DMS53 treated with DMSO at 0.1 percent for 48 hours (cell line): ENCODE measurements around the gene SLC8A1.

Experiments
- DNase-seq: peaks from one replicate; lab custom pipeline; 2025; ENCODE audit not compliant: unreplicated experiment; lab: John Stamatoyannopoulos, UW

Gene SLC8A1

GRCh38 chr2:40164736-40165508 is 287.0 kb downstream of the SLC8A1 start:
- DNase-seq: no peak

- DNase-seq: no peak
Measured at GRCh38 chr2:40161986-40162385, 289.9 kb downstream of the SLC8A1 start.

DNA sequence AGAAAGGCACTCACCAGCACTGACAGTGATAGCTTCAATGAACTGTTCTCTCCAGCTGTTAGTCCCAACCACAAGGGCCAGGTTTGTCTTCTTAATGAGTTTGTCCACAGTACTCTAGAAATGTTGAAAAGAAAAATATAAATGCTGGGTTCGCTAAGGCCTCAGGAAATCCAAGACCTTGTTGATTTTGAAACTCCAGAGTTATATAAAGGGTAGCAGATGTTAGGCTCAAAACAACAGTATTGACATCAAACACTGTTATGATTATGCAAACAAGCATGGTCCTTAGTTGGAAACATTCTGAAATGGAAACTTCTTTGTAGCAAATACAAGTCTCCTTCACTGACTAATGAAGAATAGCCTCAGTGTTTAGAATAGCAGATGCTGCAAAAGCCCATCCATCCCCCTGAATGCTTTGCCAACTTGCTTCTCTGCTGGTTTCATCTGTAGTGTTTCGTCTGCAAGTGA is 291.1 kb downstream of the SLC8A1 start:
- DNase-seq: no peak

- DNase-seq: no peak
Measured at GRCh38 chr2:40159333-40159732, 292.6 kb downstream of the SLC8A1 start.

DNA sequence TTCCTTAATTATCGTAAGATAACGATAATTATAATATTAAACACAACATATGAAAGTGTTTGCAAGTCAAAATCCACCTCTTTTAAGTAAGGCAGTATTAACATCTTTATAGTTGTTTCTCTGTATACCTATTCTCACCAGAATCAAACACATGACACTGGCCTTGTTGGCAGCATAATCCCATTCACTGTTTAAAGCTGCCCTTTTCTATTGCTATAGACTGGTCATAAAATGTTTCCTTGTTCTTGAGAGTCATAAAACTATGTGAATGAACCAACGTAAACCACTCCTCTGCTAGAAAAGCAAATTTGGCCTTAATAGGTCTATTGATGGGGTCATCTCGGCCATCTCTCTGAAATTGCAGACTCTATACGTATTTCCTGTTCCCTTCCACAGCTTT is 293.1 kb downstream of the SLC8A1 start:
- no peak for DNase-seq

- DNase-seq: no peak
Measured at GRCh38 chr2:40155728-40156127, 296.2 kb downstream of the SLC8A1 start.

- no peak for DNase-seq
Measured at GRCh38 chr2:40150266-40150665, 301.6 kb downstream of the SLC8A1 start.

DNA sequence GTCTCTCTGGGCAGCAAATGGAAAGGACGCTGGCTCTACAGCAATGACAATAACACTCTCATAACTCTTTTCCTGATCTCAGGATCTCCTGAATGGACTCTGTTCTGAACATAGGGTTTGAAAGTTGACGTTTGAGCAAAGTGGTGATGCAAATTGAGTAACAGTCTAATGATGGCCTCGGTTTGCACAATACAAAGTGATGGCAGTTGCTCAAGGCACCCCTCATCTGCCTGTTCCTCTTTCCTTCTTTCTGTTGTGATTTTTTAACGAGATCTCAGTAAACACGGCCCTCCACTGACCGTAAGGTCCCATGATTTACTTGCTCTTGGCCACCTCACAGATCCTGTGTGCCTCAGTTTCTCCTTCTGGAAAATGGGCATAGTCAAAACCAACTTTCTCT is 303.6 kb downstream of the SLC8A1 start:
- DNase-seq: no peak

- DNase-seq: no peak
Measured at GRCh38 chr2:40147360-40147759, 304.5 kb downstream of the SLC8A1 start.

- DNase-seq: no peak
Measured at GRCh38 chr2:40144022-40144421, 307.9 kb downstream of the SLC8A1 start.

DNA sequence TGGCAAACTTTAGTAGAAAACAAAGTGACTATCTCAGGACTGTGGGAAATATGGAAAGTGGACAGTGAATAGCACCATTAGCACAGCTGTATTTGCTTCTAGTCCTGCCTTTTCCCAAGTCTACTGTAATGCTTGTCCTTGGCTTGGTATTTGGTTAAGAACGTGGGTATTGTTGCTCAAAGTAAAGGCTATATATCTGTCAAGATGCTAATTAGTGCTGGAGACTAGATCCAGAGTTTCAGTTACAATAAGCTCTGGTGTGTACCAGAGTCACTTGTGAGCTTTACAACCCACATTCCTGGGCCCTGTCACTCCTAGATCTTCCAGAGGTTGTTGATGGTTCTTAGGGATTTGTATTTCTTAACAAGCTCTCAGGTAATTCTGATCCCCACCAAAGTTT is 313.6 kb downstream of the SLC8A1 start:
- DNase-seq: no peak

- DNase-seq: no peak
Measured at GRCh38 chr2:40131081-40131704, 320.7 kb downstream of the SLC8A1 start.

- DNase-seq: no peak
Measured at GRCh38 chr2:40130251-40130994, 321.5 kb downstream of the SLC8A1 start.

- no peak for DNase-seq
Measured at GRCh38 chr2:40129725-40130124, 322.2 kb downstream of the SLC8A1 start.

DNA sequence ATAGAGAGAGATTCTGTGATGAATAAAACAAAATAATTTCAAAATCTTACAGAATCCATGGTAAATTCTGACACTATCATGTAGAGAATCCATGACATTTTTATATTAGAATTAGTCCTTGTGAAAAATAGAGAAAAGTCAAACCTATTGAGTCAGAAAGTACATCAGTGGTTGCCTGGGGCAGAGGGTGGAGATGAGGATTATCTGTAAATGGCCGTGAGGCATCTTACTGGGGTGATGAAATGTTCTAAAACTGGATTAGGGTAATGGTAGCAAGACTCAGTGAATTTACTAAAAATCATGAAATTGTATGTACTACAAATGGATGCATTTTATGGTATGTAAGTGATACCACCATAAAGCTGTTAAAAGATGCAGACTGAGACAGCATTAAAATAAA is 323.1 kb downstream of the SLC8A1 start:
- no peak for DNase-seq

- DNase-seq: no peak
Measured at GRCh38 chr2:40127890-40128557, 323.9 kb downstream of the SLC8A1 start.

- no peak for DNase-seq
Measured at GRCh38 chr2:40127146-40127545, 324.7 kb downstream of the SLC8A1 start.

GRCh38 chr2:40126006-40126405 is 325.9 kb downstream of the SLC8A1 start:
- no peak for DNase-seq

DNA sequence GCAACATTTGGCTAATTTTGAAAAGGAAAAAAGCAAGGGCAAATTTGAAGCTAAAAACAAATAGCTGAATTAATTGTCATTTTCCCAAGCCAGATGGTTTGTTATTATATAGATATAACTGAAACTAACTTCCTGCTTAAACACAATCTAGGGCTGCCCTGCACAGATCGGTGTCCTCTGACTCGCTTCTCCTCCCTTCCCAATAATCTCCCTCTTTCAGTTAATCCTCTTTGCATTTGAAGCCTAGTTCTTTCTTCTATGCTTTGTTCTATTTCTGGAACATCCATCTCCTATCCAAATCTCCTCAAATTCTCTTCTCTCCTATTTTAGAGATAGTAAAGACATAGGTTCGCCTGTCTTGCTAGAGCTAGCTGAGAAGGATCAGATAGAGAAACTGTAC is 328.1 kb downstream of the SLC8A1 start:
- DNase-seq: no peak

DNA sequence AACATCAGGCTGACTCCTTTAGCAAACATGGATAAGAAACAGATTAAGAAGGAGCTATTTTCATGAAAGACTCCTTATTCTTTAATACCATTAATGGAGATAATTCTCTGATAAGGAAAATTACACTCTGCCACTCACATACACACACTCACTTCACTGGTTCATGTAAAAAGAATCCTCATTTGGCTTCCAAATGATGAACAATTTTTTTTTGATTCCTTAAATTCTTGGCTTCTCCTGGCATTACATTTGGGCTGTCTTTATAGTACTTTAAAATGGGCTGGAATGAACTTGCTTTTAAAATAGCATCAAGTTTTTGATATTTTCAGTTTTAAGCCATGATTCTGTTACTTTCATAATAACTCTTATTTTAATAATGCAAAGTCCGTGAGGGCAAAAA is 328.6 kb downstream of the SLC8A1 start:
- DNase-seq: no peak

GRCh38 chr2:40120957-40121356 is 330.9 kb downstream of the SLC8A1 start:
- no peak for DNase-seq
